Activated CD4-positive, alpha-beta T cell treated with anti-CD3 and anti-CD28 coated beads, Interleukin-2, amount 50 U/mL, for 16 hours (primary cell): Measurements from ENCODE around the gene ANKRD2.
"Not testable (repeated sequence)": the region's sequence is repeated elsewhere in the genome, so short reads cannot be mapped to it uniquely, and the experiment has no call there.

Experiments
- DNase-seq: peaks from one replicate; pipeline ENCODE4 v3.0.0-alpha.2; 2020

Gene ANKRD2

GRCh38 chr10:97572214-97572989 lies at the start of gene ANKRD2:
Gene ANKRD2, plus strand, starts transcription at chr10:97572779. Its CDS starts 10 bp downstream, at chr10:97572789.
- peak; percentile 72 for DNase-seq

- DNase-seq: no peak
Measured at GRCh38 chr10:97522937-97523336, 49.6 kb upstream of the ANKRD2 start.

GRCh38 chr10:97525086-97525485 lies 47.5 kb upstream of the ANKRD2 start:
- DNase-seq: no peak

- DNase-seq: no peak
Measured at GRCh38 chr10:97525683-97526110, 46.9 kb upstream of the ANKRD2 start.

GRCh38 chr10:97528876-97529275 lies 43.7 kb upstream of the ANKRD2 start:
- not testable (repeated sequence) for DNase-seq

GRCh38 chr10:97529685-97530465 lies 42.7 kb upstream of the ANKRD2 start:
- no peak for DNase-seq

- no peak for DNase-seq
Measured at GRCh38 chr10:97531401-97531986, 41.1 kb upstream of the ANKRD2 start.

- no peak for DNase-seq
Measured at GRCh38 chr10:97532935-97533671, 39.5 kb upstream of the ANKRD2 start.

- no peak for DNase-seq
Measured at GRCh38 chr10:97533888-97534287, 38.7 kb upstream of the ANKRD2 start.

- peak; percentile 47 for DNase-seq
Measured at GRCh38 chr10:97534746-97535367, 37.7 kb upstream of the ANKRD2 start.

GRCh38 chr10:97537186-97537869 lies 35.3 kb upstream of the ANKRD2 start:
- no peak for DNase-seq

- DNase-seq: no peak
Measured at GRCh38 chr10:97538411-97538810, 34.2 kb upstream of the ANKRD2 start.

- no peak for DNase-seq
Measured at GRCh38 chr10:97538839-97539238, 33.7 kb upstream of the ANKRD2 start.

- no peak for DNase-seq
Measured at GRCh38 chr10:97539523-97540200, 32.9 kb upstream of the ANKRD2 start.

- DNase-seq: no peak
Measured at GRCh38 chr10:97540669-97541500, 31.7 kb upstream of the ANKRD2 start.

- DNase-seq: peak; percentile 63
Measured at GRCh38 chr10:97542169-97543024, 30.2 kb upstream of the ANKRD2 start.

GRCh38 chr10:97543025-97543546 lies 29.5 kb upstream of the ANKRD2 start:
- DNase-seq: peak; percentile 85

GRCh38 chr10:97546456-97547270 lies 25.9 kb upstream of the ANKRD2 start:
- no peak for DNase-seq
